GM08714 (cell line): ENCODE measurements around the gene DGCR6L.
"Not testable (repeated sequence)": the region's sequence is repeated elsewhere in the genome, so short reads cannot be mapped to it uniquely, and the experiment has no call there.

Experiments
- H3K4me3 ChIP-seq: fragments of 200-500 bp; sonication (Bioruptor generic); 2 replicates; pipeline ENCODE4 v1.5.1; 2014; ENCODE audit warnings: mild to moderate bottlenecking, low read length, inconsistent platforms
- ZNF274 ChIP-seq: IDR thresholded peaks from 2 replicates; pipeline ENCODE4 v1.6.1; 2012; ENCODE audit warnings: mild to moderate bottlenecking, low read depth, low read length

DGCR6L gene

DNA sequence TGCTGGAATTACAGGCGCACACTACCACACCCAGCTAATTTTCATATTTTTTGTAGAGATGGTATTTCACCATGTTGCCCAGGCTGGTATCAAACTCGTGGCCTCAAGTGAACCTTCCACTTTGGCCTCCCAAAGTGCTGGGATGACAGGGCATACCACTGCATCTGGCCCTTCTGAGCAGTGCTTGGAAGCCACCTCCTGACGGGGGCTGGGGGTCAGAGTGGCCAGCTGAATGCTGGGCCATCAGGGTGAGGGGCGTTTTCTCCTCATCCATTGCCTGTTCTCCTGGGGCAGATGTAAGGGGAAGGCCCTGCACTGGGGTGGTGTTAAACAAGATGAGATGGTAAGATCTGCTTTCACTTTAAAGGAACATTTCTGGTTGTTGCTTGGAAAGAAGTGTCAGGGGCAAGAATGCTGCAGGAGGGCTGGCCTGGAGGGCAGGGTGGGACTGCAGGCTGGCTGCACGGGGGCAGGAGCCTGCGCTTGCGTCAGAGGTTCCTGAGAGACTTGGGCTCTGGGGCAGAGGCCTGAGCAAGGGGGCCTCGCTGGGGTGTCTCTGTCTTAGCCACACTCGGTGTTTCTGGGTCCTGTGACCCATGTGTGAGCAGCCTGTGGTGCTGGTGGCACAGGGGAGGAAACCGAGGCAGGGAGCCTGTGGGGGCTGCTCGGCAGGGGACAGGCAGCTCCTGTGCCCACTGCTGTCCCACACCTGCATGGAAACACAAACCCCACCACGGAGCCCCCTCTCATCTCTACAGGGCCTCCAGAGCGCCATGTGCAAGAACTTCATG, 17.2 kb downstream of the DGCR6L start:
- TF ChIP-seq ZNF274, result no peak
- H3K4me3 ChIP-seq, result no peak overlapping the region

DNA sequence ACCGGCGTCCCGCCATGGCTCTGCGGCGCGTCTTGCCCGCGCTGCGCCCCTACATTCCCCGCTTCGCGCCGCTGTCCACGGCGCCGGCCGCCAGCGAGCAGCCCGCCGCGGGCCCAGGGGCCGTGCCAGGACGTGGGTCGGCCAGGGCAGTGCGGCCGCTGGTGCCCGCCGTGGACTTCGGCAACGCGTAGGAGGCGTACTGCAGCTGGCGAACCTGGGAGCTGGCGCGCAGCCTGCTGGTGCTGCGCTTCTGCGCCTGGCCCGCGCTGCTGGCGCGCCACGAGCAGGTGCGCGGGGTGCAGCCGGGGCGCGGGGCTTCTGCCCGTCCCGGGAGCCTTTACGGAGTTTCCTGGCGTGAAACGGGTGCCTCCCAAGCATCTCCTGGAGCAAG, 20.1 kb downstream of the DGCR6L start:
- H3K4me3 ChIP-seq, result peak overlapping the region; percentile 66; the same call in 1 of the 2 replicates

DNA sequence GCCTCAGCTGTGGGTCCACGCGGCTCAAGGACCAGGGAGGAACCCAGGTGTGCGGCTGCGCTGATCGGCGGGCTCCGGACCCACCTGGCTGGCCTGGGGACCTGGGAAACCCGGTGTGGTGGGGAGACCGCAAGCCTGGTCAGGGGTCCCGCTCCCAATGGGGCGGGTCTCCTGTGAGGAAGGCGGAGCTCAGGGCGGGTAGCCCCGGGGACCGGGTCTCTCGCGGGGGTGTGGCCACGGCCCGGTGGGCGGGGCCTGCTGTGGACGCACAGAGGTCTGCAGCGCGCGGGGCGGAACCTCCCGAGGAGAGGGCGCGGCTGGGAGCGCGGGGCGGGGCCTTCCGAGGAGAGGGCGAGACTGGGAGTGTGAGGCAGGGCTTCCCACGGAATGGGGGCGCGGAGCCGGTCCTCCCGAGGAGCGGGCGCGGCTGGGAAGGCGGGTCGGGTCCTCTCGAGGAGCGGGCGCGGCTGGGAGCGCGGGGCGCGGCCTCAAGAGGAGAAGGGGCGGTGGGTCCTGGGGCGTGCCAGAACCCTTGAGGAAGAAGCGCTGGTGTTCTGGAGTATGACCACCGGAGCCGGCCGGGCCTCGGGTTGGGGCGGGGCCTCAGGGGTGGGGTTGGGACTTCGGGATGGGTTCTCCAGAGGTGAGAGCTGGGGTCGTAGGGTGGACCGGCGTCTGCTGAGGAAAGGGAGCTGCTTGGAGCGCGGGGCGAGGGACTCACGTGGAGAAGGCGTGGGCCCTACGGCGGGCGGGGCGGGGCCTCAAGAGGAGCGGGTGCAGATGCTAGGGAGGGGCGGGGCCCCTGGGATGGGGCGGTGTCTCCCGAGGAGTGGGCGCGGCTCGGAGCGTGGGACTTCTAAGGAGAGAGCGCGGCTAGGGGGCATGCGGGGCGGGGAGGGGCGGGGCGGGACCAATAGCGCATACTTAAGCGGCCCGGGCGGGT, 20.8 kb downstream of the DGCR6L start:
- H3K4me3 ChIP-seq, result peak overlapping the region; percentile 66; the same call in 1 of the 2 replicates
- TF ChIP-seq ZNF274, result no peak

More for the DNA sequence above, 20.1 kb downstream of the DGCR6L start:
- TF ChIP-seq ZNF274, result no peak

DNA sequence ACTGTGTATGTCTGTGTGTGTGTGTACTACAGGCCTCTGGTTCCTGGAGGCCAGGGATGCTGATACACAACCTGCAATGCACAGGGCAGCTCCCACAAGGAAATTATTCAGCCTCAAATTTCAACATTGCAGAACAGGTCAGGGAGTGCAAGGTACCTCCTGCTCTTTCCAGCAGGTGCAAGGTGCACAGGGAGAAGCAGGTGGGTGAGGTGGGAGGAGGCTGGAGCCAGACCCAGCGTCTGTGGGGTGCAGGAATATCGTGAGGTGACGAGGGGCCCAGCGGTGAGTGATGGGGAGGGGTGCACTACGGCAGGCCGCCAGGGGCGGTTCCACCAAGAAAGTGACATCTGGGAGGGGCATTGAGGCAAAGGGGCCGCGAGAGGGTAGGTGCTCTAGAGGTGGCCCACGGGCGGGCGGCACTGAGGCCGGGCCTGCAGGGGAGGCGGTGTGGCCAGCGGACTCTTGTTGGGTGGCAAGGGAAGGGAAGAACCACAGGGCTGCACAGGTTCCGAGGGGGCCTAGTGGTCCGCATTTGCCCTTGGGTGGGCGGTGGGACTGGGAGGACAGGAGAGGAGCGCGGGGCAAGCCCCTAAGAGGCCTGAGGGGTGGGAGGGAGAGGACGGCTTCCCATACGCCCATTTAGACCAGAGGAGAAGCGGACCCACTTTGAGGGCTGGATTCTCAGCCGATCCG, 21.6 kb downstream of the DGCR6L start:
- H3K4me3 ChIP-seq, result no peak overlapping the region; the same call in 1 of the 2 replicates
- TF ChIP-seq ZNF274, result no peak

DNA sequence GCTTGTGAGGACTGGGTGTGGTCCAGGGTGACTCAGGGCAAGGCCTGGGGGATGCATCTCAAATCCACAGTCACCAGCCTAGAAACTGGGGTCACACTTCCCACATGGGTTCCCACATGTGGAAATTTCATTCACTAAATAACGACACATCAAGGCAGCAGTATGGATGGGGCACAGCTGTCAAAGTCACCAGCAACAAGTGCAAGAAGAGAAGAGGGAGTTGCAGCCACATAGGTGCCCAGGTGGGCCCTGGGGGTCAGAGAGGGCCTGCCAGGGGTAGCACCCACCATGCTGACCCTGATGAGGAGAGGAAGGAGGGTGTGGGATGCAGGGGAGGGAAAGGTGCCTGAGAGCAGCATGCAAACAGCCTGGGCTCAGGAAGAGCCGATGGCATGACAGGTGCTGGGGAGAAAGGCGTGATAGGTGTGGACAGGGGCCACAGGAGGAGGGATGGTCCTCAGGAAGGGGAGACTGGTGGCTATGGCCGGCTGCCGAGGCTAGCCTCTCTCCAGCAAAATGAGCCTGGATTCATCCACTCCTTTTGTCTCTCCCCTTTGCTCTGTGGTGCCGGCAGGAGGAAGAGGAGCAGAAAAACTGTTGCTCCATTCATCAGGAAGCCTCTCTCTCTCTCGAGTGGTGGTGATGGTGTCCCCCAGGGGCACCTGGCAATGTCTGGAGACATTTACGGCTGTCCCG, 22.3 kb downstream of the DGCR6L start:
- no peak for TF ChIP-seq ZNF274
- H3K4me3 ChIP-seq, result no peak overlapping the region

DNA sequence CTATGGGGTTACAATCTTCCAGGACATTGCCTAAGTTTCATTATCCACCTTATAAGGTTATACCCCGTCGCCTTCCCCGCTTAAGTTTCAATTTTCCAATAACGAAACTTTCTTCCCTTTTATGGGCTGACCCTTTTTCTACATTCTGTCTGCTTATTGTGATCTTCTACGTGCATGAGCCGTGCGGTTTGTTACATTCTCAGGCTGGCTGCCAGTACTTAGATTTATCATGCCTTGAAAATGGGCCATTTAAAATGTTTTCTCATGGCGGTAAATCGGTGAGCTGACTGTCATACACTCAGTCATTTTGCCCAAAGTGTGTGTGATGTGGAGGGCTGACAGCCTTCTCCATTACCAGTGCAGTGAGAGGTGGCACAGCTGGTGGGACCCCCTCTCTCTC, 23.3 kb downstream of the DGCR6L start:
- TF ChIP-seq ZNF274, result no peak
- no peak overlapping the region for H3K4me3 ChIP-seq

DNA sequence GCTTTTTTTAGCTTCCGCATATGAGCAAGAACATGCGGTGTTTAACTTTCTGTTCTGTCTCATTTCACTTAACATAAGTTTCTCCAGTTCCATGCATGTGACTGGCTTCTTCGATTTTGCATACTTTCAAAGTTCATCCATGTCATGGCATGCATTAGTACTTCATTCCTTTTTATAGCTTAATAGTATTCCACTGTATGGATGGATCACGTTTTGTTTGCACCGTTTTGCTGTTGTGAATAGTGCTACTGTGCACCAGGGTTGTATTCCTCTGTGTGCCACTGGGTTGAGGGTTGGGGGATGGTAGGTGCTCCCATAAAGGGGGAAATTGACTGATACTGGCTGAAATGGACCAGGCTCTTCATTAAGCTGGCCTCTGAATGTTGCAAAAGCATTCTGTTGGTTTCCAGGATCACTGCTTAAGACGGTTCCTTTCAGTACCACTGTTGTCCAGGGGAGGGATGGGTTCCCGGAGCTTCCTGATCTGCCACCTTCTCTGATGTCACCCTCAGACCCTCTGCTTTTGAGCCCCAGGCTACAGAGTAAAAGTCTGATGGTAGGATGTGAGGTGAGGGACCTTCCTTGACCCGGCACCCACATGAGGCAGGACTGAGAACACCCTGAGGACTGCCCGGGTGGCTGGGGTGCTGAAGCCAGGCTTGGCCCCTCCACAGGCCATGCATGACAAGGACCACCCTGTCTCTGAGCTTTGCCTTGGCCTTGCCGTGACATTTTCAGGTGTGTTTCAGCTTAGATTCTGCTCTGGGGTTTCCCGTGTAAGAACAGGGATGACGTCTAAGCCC, 24.4 kb downstream of the DGCR6L start:
- no peak overlapping the region for H3K4me3 ChIP-seq
- no peak for TF ChIP-seq ZNF274

DNA sequence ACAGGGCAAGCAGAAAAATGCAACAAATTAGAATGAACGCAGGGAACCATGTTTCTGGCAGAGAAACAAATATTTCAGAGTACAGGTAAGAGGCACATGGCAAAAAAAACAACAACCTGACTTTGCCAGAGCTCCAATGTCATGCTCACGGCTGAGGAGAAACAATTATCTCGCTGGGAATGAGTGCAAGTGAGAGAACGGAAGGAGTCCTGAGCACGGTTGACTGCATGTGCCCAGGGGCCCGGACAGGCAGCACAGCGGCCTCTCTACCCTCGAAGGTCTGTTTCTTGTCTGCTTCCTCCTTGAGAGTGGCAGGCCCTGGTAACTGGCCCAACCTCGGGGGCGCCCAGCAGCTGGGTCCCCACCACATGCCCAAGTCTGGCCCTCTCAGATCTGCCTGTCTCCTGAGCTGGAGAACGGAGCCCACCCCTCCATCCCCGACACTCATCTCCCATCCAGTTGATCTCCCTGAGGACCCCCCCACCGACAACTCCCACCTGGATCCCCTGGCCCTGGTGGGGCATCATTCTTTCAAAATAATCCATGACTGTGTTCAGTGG, 27.1 kb downstream of the DGCR6L start:
- H3K4me3 ChIP-seq, result no peak overlapping the region
- no peak for TF ChIP-seq ZNF274

DNA sequence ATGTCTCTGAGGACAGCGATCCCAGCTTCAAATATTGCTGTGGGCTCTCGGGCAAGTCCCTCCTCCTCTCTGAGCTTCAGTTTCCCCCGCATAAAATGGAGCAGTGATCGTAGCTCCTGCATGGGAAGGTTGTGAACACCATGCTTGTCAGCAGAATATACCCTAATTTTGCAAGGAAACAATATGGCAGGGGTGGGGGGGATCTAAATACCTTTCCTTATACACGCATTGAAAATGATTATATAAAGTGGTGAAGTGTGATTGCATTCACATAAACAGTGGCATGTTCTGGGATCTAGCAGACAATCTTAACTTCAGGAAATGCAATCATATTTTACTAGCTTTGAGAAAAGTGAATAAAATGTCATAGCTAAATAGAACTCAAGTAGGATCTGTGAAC, 27.8 kb downstream of the DGCR6L start:
- no peak overlapping the region for H3K4me3 ChIP-seq
- no peak for TF ChIP-seq ZNF274

DNA sequence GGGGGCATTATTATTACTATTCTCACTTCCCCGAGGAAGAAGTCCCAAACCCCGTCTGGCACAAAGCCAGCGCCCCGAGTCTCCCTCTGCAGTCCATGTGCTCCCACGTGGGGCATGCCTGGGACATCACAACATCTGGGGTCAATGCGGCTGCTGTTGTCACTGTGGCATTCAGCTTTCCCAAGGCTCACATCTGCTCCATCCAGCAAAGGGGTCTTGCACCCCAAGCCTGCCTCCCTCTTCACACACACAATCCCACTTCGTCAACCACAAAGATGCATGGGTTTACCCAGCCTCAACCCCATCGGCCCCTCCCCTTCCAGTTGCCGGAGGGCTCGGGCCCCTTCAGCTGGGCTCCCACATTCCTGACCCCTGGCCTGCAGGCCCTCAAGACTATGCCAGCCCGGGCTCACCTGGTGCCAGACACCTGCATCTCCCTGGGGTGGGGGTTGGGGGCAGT, 28.2 kb downstream of the DGCR6L start:
- TF ChIP-seq ZNF274, result no peak
- H3K4me3 ChIP-seq, result no peak overlapping the region

DNA sequence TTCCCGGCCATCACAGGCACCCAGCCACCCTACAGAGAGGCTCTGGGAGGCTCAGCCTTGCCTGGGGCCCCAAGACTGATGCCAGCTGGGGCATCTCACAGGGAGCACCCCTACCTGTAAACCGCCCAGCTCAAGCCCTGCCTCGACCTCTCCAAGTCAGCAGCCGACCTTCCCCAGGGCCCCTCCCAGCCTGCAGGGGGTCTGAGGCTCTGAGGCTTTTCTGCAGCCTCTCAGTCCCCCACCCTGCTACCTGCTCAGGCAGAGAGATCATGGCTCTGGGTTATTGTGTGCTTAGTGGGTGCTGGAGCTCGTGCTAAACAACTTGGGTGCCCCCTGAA, 28.6 kb downstream of the DGCR6L start:
- TF ChIP-seq ZNF274, result no peak
- no peak overlapping the region for H3K4me3 ChIP-seq

DNA sequence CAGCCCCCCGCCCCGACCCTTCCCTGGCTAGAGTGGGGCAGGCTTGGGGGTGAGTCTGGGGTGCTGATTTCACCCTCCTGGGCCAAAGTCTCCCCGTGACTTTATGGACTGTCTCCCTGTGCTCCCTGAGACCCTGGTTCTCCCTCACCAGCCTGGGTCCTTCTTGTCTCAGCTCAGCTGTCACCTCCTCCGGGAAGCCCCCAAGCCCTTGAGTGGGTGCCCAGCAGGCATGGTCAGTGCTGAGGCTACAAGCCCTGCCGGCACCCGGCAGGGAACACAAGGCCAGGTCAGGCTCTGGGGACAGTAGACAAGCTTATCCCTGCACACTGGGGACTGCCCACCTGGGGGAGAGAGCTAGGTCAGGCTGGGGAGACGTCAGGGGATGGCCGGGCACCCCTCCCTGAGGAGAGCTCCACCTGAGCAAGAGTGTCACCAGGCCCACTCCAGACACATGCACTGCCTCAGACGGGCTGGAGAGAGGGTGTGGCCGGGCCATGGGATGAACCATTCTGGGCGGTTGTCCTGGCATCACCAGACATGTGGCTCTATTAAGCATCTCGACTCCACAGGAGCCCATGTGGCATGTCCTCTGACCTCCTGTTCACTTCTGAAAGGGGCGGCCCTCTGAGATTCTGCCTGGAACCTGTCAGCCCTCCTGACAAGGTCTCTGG, 29.1 kb downstream of the DGCR6L start:
- TF ChIP-seq ZNF274, result no peak
- no peak overlapping the region for H3K4me3 ChIP-seq

DNA sequence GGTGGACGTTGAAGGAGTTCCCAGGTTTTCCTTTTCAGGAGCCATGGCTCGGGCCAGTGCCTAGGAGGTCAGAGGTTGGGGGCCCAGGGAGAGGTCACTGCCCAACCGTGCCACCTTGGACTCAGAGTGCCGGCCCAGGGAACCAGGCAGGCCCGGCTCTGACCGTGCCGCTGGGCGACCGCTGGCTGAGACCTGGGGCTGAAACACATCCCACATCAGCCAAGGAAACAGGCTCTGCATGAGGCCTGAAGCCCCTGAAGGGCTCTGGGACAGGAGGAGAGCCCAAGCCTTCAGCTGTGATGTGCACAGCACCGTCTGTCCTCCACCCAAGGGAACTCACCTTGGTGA, 29.8 kb downstream of the DGCR6L start:
- TF ChIP-seq ZNF274, result no peak
- H3K4me3 ChIP-seq, result no peak overlapping the region

DNA sequence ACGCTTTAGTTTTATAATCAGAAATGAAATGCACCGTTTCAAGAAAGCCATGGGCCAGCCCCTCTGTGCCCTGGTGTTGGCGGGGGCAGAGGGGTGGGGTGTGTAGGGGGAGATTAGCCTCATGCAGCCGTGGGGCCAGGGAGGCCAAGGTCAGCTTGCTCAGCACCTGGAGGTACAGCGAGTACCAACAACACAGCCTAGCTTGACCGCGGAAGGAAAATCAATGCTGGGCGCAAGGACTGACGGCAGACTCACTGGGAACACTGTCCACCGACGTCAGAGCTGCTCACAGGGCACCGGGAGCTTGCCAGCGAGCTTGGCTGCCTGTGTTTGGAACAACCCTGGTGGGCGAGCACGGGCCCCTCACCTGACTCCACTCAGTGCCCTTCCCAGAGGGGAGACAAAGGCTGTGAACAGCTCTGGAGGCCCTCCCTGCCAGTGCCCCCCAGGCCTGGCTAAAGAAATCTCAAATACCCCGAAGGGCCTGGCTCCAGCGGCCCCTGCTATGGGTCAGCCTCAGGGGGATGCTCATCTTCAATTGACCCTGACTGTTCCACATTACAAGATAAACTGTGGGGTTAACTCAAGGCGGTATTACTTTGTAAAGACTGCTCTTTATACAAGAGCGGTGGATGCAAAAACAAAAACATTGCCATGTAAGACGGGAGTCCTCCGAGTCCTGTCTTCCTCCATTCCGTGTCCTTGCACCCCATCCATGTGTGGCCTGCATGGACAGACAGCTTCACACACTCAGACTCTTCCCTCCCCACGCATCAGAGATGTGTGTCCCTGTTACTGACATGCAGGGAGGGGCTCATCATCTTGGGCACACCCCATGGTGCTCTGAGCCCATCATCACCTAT, 30.4 kb downstream of the DGCR6L start:
- not testable (repeated sequence) for H3K4me3 ChIP-seq

DNA sequence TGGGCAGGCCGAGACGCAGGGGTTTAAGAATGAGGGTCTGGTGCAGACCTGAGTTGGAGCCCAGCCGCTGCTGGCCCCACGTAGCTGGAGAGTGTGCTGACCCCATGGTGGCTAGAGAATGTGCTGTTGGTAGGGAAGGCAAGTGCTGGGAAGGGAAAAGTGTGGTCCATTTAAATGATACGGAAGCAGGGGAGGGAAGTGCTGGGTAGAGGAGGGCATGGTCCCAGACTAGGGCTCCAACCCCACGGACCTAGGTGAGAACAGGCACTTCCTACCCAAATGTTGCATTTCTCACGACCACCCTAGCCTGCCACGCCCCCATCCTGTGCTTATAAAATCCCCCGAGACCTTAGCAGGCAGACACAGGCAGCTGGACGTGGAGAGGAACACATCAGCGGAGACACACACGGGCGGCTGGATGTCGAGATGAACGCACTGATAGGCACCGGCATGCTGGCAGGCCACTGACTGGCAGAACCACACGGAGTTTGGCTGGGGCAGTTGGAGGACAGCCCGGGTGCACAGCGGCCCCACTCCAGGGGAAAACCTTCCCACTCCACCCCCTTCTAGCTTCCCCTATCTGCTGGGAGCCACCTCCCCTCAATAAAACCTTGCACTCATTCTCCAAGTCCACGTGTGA, 33.0 kb downstream of the DGCR6L start:
- not testable (repeated sequence) for H3K4me3 ChIP-seq

DNA sequence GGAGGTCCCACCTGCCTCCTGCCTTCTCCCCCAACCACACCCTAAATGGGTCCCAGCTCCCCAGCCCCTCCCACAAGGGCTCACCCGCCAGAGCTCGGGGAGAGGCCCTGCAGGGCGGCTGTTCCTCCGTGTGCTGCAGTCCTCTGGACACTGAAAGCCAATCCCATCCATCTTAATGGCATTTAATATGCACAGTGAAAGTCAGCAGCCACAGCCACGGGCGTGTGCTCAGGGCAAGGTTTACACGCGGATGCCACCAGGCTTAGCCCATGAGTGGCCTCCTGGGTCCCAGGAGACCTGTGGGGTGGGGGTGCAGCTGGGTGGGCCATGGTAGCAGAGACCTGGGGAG, 33.6 kb downstream of the DGCR6L start:
- not testable (repeated sequence) for H3K4me3 ChIP-seq
